Measurements from ENCODE around the gene C2orf80.
"Not testable (repeated sequence)": the region's sequence is repeated elsewhere in the genome, so short reads cannot be mapped to it uniquely, and the experiment has no call there.

Gene C2orf80

DNA sequence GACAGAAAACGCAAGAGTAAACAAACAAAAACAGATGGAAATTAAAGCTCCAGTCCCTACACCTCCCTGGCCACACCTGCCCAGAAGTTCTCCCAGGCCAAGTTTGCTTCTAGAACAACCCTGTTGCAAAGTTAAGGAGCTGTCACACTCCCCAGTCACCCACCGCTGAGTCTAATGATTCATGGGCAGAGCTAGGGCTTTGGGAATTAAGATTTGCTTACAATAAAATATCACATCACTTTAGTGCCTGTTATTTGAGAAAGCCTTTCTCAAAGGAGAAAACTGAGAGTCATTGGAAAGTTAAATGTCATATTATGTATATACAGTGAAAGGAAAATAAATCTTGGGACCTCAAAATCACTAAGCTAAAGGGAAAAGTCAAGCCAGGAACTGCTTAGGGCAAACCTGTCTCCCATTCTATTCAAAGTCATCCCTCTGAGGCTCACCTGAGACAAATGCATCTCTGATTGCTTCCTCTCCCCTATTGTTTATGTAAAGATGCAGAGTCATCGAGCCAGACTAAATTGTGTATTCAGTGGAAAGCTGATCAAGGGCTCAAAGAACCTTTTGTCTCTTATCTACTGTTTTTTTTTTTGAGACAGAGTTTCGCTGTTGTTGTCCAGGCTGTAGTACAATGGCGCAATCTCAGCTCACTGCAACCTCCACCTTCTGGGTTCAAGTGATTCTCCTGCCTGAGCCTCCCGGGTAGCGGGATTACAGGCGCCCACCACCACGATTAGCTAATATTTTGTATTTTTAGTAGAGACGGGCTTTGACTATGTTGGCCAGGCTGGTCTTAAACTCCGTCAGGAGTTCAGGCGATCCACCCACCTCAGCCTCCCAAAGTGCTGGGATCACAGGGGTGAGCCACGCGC lies 46.7 kb downstream of the C2orf80 start:
- in situ Hi-C loops (cut with HindIII; ENCODE audit: low pct_ligation_motif_present, low pct_unique_long_range_greater_than_20kb, low sequenced_read_pairs) = no loop called here

DNA sequence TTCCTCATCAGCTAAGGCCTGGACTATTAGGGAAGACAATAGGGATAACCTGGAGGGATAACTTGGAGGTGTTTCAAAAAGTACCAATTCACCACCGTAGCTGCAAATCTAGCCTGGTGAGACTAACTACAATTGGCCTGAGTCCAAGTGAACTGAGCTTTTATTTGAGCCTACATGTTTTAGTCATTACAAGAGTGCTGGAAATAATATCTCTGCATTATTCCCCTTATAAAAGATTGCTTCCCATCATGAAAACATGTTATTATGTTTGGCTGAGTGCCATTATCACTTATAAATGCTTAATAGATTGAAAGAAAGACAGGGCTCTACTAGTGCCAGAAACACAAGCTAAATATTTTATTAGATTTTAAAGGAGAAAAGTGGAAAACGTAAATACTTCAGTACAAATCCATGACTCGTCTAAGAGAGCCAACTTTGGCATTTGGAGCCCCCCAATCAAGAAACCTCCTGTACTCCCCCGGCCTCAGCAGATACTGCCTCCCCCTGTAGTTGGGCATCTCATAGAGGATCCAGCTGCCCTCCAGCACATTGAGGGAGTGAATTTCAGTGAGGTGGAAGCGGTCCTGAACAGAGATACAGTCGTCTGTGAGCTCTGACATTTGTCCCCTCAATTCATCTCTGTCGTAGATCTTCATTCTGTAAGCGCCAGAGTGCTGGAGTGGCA lies 47.4 kb downstream of the C2orf80 start:
- no peak for DNase-seq

More for the DNA sequence above, 46.7 kb downstream of the C2orf80 start:
- DNase-seq = no peak

DNA sequence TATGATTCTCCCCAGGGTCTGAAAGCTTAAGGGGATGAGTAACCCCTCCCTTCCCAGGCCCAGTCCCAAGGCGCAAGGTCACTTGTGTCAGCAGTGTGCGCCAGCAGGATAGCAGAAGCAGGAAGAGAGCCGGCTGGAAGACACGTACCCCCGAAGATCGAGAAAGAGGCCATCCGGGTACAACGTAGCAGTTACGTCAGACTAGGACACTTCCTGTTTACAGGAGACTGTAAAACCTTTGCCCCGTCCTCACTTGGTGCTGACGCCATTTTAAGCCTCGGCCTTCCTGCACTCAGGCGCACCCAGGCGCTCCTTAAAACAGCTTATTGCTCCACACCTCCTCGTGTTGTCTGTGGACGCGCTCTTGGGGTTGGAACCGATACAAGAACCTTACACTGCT lies 50.4 kb downstream of the C2orf80 start:
- in situ Hi-C loops (cut with HindIII; ENCODE audit: low pct_ligation_motif_present, low pct_unique_long_range_greater_than_20kb, low sequenced_read_pairs) = no loop called here
- DNase-seq = no peak

More for the DNA sequence above, 47.4 kb downstream of the C2orf80 start:
- in situ Hi-C loops (cut with HindIII; ENCODE audit: low pct_ligation_motif_present, low pct_unique_long_range_greater_than_20kb, low sequenced_read_pairs) = no loop called here

DNA sequence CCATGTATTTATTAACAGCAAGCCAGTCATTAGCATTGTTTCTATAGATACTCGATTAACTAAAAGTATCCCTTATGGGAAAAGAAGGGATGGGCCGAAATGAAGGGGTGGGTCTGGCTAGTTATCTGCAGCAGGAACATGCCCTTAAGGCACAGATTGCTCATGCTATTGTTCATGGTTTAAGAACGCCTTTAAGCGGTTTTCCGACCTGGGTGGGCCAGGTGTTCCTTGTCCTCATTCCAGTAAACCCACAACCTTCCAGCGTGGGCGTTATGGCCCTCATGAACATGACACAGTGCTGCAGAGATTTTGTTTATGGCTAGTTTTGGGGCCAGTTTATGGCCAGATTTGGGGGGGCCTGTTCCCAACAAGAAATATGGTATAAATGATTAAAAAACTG lies 51.5 kb downstream of the C2orf80 start:
- DNase-seq; in situ Hi-C loops (cut with HindIII; ENCODE audit: low pct_ligation_motif_present, low pct_unique_long_range_greater_than_20kb, low sequenced_read_pairs): not testable (repeated sequence)

DNA sequence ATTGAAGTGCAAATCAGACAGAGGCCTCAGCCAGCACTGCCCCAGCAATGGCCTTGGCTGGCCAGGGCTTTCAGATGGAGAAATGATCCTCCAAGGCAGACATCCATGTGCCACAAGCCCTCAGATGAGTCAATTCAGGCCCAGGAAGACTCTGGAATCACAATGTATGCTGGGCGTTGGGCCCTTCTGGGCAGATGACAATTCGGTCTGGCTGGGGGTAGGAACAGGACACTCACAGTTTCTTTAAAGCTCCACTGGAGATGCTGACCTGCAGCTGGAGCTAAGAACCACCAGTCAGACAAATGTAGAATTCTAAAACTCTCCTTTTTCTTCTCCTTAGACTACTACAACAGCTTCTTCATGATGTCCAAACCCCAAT lies 53.1 kb downstream of the C2orf80 start:
- no peak for DNase-seq
- in situ Hi-C loops (cut with HindIII; ENCODE audit: low pct_ligation_motif_present, low pct_unique_long_range_greater_than_20kb, low sequenced_read_pairs) = no loop called here

DNA sequence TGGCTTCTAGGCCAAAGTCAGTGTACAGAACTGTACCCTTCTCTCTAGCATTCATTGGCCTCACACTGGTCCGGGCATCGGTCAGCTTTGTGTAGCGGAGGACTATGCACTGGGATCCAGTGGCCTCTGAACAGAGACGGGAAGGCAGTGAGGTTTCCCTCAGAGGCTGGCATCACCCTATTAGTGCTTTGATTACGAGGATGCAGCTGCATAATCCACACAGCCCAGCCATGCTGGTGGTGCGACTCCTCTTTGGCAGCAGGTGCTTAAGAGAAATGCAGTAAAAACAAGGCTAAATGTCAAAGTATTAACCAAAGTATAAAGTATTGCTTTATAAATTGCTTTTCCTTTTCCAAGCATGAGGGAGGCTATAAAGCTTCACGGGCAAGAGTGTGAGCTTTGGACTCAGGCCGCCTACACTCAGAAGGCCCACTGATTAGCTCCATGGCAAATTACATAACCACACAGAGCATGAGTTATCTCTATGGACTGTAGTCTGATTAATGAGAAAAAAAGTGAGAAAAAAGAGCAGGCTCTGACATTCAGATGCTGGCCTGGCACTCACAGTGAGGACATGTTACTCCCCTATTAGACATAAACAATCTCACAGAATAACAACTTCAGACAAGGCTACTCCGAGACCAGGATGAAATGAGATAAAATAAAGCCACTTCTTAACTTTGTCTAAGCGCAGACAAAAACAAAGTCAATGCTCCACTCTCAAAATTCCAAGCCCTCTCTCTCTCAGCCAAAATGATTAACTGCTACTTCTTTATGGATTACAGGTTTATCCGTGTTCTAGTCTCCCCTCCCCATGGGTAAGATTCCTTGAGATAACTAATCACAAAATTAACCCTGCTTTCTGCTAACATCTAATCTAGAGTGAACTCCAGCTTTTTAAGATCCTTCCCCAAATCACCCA lies 53.8 kb downstream of the C2orf80 start:
- no peak for DNase-seq
- in situ Hi-C loops (cut with HindIII; ENCODE audit: low pct_ligation_motif_present, low pct_unique_long_range_greater_than_20kb, low sequenced_read_pairs) = no loop called here

DNA sequence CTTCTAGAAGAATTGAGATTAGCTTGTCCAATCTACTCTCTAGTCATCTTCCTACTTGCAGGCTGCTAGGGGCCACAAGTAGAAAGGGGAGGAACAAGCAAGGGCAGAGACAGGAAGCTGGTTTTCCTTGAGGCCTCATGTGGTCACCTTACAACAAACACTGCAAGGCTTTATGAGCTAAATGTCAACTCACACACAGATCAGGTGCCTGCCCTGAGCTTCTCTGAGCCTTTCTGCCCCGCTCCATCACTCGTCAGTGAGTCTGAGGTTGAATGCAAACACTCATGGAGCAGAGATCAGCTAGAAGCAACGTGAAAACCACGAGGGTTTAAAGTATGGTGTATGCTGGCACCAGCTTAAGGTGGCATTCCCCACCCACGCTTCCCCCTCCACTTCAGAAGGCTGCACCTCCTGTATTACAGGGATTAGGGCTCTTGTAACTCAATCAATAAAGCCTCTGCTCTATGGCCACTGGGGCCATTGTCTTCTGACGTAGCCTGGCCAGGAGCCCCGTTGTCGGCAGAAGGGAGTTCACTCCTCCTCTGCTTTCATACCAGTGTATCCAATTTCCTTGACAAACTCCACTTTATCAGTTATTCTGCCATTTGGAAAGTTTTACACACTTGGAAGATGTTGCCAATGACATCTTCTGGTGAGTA lies 54.8 kb downstream of the C2orf80 start:
- in situ Hi-C loops (cut with HindIII; ENCODE audit: low pct_ligation_motif_present, low pct_unique_long_range_greater_than_20kb, low sequenced_read_pairs) = no loop called here
- DNase-seq = no peak

DNA sequence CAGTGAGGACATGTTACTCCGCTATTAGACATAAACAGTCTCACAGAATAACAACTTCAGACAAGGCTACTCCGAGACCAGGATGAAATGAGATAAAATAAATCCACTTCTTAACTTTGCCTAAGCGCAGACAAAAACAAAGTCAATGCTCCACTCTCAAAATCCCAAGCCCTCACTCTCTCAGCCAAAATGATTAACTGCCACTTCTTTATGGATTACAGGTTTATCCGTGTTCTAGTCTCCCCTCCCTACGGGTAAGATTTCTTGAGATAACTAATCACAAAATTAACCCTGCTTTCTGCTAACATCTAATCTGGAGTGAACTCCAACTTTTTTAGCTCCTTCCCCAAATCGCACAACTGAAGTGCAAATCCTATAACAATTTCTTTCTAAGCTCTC lies 59.1 kb downstream of the C2orf80 start:
- no peak for DNase-seq
- in situ Hi-C loops (cut with HindIII; ENCODE audit: low pct_ligation_motif_present, low pct_unique_long_range_greater_than_20kb, low sequenced_read_pairs) = no loop called here

DNA sequence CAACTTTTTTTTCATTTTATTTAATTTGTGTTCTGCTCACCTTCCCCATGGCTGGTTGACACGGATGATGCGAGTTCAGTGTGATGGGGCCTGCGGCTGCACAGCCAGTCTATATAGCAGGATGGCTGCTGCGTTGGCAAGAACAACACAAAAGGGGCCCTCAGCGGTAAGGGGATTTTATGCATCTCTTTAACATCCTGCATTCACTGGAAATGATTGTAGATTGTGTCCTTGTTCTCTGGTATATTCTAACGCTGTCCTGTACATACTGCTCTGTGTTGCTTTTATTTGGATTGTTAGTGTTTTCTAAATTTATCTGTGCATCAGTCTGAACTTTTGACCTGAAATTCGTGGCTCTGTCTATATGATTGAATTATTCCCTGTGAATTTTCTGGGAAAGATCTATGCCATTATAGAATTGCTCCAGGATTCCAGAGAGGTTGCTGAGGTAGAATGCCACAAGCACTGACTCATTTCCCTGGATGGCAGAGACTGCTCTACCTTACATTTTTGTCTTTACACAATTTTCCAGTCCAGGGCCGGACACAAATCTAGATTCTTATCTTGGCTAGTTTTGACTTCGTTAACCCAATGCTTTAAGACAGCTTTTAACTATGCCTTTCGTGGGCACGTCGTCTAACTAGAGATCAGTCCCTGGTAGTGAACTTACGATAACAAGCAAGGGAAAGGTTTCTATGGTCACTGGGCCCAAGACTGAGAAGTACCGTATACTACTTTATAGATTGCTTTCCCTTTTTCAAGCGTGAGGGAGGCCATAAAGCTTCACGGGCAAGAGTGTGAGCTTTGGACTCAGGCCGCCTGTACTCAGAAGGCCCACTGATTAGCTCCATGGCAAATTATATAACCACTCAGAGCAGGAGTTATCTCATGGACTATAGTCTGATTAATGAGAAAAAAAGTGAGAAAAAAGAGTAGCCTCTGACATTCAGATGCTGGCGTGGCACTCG lies 59.8 kb downstream of the C2orf80 start, which contains the start of gene CRYGC:
Gene CRYGC, minus strand, starts transcription at position 85 of the 968 bp plus-strand sequence. Its CDS starts 36 bp downstream, at position 49.
- DNase-seq = no peak
- in situ Hi-C loops (cut with HindIII; ENCODE audit: low pct_ligation_motif_present, low pct_unique_long_range_greater_than_20kb, low sequenced_read_pairs) = no loop called here

DNA sequence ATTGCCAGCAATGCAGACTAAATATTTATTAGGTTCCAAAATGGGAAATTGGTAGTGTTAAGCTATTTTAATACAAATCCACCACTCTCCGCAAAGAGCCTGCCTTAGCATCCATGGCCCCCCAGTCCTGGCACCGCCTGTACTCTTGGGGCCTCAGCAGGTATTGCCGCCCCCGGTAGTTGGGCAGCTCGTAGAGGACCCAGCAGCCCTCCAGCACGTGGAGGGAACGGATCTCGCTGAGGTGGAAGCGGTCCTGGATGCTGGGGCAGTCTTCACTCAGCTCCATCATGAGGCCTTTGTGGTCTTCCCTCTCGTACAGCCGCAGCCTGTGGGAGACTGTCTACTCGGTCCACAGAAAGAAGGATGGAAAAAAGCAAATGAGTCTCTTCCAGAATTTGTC lies 61.7 kb downstream of the C2orf80 start:
- no peak for DNase-seq
- in situ Hi-C loops (cut with HindIII; ENCODE audit: low pct_ligation_motif_present, low pct_unique_long_range_greater_than_20kb, low sequenced_read_pairs) = no loop called here

DNA sequence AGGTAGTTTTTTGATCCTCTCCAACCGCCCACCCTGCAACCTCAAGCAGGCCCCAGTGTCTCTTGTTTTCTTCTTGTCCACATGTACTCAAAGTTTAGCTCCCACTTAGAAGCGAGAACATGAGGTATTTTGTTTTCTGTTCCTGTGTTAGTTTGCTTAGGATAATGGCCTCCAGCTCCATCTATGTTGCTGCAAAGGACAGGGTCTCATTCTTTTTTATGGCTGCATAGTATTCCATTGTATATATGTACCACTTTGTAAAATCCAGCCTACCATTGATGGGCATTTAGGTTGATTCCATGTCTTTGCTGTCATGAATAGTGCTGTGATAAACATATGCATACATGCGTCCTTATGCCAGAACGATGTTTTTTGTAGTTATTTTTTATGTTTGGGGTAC lies 62.7 kb downstream of the C2orf80 start:
- in situ Hi-C loops (cut with HindIII; ENCODE audit: low pct_ligation_motif_present, low pct_unique_long_range_greater_than_20kb, low sequenced_read_pairs) = no loop called here
- no peak for DNase-seq

DNA sequence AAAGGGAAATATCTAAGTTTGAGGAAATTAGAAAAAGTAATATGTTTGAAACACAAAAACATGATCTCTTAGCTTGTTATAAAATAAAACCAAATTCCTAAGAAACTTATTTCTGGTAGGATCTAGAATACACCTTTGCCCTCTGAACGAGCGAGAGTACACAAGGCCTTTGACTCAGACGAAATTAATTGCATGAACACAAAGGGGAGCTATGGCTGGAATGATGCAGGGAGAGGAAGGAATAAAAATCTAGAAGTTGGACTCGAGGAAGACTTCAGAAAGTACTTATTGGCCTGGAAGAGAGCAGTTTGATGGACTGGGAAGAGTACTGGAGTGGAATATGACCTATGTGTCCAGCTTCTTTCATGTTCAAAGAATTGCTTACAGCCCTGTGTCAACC lies 64.6 kb downstream of the C2orf80 start:
- DNase-seq = no peak
- in situ Hi-C loops (cut with HindIII; ENCODE audit: low pct_ligation_motif_present, low pct_unique_long_range_greater_than_20kb, low sequenced_read_pairs) = no loop called here

DNA sequence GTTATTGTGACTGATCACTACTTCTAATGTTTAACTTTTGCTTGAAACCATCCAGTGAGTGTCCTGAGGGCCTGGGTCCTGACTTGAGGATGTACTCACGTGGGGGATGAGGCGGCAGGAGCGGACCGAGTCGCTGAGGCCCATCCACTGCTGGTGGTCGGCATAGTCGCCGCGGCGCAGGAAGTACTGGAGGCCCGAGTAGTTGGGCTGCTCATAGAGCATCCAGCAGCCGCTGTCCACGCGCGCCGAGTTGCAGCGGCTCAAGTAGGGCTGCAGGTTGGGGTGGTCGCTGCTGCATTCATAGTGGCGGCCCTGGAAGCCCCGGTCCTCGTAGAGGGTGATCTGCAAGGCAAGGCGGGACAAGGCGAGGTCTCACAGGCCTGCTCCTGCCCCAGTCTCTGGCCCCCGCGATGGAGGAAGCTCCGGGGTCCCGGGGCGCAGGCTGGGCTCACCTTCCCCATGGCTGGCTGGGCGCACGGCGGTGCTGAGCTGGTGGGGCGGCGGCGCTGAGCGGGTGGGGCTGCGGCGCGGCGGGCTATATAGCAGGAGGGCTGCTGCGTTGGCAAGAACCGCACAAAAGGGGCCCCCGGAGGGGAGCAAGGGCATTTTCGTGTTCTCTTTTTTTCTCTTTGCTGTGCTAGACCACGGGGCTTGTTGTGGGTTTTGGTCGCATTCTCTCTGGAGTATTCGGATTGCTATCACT lies 65.7 kb downstream of the C2orf80 start, which contains the start of gene CRYGD:
Gene CRYGD, minus strand, starts transcription at position 512 of the 703 bp plus-strand sequence. Its CDS starts 51 bp downstream, at position 461.
- in situ Hi-C loops (cut with HindIII; ENCODE audit: low pct_ligation_motif_present, low pct_unique_long_range_greater_than_20kb, low sequenced_read_pairs); DNase-seq: not testable (repeated sequence)

DNA sequence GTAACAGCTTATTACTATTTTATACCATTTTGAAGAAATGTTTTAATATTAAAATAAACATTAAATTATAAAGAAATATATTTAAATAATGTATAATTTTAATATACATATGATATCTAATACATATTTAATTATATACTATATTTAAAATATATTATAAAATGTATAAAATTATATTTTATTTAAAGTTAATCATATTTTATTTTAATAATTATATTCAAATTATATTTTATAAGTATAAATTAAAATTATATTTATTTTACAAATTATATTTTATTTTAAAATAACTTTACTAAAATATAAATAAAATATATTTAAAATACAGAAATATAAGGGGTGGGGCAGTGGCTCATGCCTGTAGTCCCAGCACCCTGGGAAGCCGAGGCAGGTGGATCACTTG lies 67.6 kb downstream of the C2orf80 start:
- DNase-seq = no peak
- in situ Hi-C loops (cut with HindIII; ENCODE audit: low pct_ligation_motif_present, low pct_unique_long_range_greater_than_20kb, low sequenced_read_pairs) = no loop called here

DNA sequence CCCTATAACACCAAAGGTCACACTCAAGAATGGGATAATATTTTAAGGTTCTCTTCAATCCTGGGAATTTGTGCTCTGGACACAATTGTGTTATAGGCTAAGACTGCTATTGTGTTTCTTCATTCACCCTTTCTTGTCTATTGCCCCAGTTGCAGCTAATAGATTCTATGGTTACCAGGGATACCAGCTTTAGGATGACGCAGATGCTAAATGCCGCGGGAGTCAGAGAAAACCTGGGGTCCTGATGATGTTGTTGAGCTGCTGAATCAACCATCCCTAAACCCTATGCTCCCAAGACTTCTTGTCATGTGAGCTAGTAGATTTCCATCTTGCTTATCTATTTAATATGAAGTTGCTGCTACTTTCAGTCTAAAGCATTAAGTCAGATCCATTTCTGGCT lies 70.9 kb downstream of the C2orf80 start:
- no peak for DNase-seq
- in situ Hi-C loops (cut with HindIII; ENCODE audit: low pct_ligation_motif_present, low pct_unique_long_range_greater_than_20kb, low sequenced_read_pairs) = no loop called here

DNA sequence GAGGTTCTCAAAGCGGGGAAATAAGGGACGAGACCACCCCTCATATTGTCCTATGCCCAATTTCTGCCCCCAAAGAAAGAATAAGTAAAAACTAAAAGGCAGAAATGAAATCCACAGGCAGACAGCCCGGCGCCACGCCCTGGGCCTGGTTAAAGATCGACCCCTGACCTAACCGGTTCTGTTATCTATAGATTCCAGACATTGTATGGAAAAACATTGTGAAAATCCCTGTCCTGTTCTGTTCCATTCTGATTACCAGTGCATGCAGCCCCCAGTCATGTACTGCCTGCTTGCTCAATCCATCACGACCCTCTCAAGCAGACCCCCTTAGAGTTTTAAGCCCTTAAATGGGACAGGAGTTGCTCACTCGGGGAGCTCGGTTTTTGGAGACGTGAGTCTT lies 72.4 kb downstream of the C2orf80 start:
- DNase-seq; in situ Hi-C loops (cut with HindIII; ENCODE audit: low pct_ligation_motif_present, low pct_unique_long_range_greater_than_20kb, low sequenced_read_pairs): not testable (repeated sequence)
